Measurements from ENCODE around the gene MBNL1. TPM values are rescaled to one million over a fixed set of nuclear protein-coding genes. Genes with fewer than 3 reads are reported as not detected.

Gene MBNL1
- total and polyA plus RNA-seq, 2 of the 13 experiments (the other 11 are each of a cell fraction or from before 2014, with no cell fraction given): 27.1 to 55.4 TPM

DNA sequence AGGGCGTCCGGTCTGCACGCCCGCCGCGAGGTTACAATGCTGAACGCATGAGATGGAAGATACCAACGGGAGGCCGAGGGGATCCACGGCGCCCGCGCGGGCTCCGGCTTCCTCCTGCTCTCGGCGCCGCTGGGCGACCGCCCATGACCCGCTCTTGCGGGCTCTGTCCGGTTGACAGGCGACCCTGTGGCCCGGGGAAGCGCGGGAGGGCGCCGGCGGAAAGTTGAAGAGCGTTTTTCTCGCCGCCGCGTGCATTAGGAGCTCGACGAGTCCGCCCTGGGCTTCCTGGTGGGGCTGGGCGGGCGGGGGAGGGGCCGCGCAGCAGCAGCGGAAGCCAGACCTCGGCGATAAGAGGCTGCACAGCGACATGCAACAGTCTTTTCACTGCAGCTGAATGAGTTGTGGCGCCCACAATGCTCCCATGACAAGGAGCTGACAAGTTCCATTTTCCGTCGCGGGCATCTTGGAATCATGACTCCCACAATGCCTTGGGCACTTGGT is at the start of gene MBNL1 (continued):
- TF ChIP-seq, protein P1, sequence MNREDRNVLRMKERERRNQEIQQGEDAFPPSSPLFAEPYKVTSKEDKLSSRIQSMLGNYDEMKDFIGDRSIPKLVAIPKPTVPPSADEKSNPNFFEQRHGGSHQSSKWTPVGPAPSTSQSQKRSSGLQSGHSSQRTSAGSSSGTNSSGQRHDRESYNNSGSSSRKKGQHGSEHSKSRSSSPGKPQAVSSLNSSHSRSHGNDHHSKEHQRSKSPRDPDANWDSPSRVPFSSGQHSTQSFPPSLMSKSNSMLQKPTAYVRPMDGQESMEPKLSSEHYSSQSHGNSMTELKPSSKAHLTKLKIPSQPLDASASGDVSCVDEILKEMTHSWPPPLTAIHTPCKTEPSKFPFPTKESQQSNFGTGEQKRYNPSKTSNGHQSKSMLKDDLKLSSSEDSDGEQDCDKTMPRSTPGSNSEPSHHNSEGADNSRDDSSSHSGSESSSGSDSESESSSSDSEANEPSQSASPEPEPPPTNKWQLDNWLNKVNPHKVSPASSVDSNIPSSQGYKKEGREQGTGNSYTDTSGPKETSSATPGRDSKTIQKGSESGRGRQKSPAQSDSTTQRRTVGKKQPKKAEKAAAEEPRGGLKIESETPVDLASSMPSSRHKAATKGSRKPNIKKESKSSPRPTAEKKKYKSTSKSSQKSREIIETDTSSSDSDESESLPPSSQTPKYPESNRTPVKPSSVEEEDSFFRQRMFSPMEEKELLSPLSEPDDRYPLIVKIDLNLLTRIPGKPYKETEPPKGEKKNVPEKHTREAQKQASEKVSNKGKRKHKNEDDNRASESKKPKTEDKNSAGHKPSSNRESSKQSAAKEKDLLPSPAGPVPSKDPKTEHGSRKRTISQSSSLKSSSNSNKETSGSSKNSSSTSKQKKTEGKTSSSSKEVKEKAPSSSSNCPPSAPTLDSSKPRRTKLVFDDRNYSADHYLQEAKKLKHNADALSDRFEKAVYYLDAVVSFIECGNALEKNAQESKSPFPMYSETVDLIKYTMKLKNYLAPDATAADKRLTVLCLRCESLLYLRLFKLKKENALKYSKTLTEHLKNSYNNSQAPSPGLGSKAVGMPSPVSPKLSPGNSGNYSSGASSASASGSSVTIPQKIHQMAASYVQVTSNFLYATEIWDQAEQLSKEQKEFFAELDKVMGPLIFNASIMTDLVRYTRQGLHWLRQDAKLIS (CRISPR knock-in tag; IDR thresholded peaks at IDR 0.05): no peak
- TF ChIP-seq ELF4 (CRISPR knock-in tag; IDR thresholded peaks at IDR 0.05; ENCODE audit: borderline replicate concordance) (no peak; the same call in 1 of the 2 replicates), MAZ (IDR thresholded peaks at IDR 0.05; ENCODE audit: borderline replicate concordance, low read depth, low read length) (0 out of 2 replicates have a peak, but pooled peaks have one; percentile 24), MAZ (CRISPR knock-in tag; IDR thresholded peaks at IDR 0.05; ENCODE audit: low read depth) (no peak), ZFYVE20 (CRISPR knock-in tag; IDR thresholded peaks at IDR 0.05; ENCODE audit: borderline replicate concordance, low read depth) (0 out of 2 replicates have a peak, but pooled peaks have one; percentile 77), SRSF9 (IDR thresholded peaks at IDR 0.05; ENCODE audit: borderline replicate concordance, insufficient read depth, low read depth, low read length, poor library complexity, severe bottlenecking) (no peak), SRSF1 (optimal IDR thresholded peaks at IDR 0.05; ENCODE audit: low read depth, low read length) (no peak), CBX5 (CRISPR knock-in tag; IDR thresholded peaks at IDR 0.05; ENCODE audit: borderline replicate concordance) (no peak; the same call in 1 of the 2 replicates), ATAD3A (CRISPR knock-in tag; IDR thresholded peaks at IDR 0.05) (no peak), SIN3A (IDR thresholded peaks at IDR 0.05; ENCODE audit: borderline replicate concordance, low read depth, low read length) (no peak; the same call in 1 of the 2 replicates), KDM6A (CRISPR knock-in tag; IDR thresholded peaks at IDR 0.05; ENCODE audit: low read depth) (no peak), ZNF350 (CRISPR knock-in tag; IDR thresholded peaks at IDR 0.05; ENCODE audit: borderline replicate concordance, low read depth) (peak; percentile 39; the same call in 1 of the 2 replicates), ZNF367 (CRISPR knock-in tag; IDR thresholded peaks at IDR 0.05; ENCODE audit: borderline replicate concordance) (peak; percentile 57; the same call in 1 of the 2 replicates), ZNF564 (CRISPR knock-in tag; IDR thresholded peaks at IDR 0.05) (no peak), ZNF451 (CRISPR knock-in tag; IDR thresholded peaks at IDR 0.05) (peak; percentile 68; the same call in 1 of the 2 replicates), SMC3 (IDR thresholded peaks at IDR 0.05; ENCODE audit: low read length) (no peak), ZMYM3 (CRISPR knock-in tag; IDR thresholded peaks at IDR 0.05) (no peak), RFX1 (IDR thresholded peaks at IDR 0.05) (no peak), ZNF335 (CRISPR knock-in tag; IDR thresholded peaks at IDR 0.05) (0 out of 2 replicates have a peak, but pooled peaks have one; percentile 52), ZNF24 (IDR thresholded peaks at IDR 0.05) (no peak), PTBP1 (IDR thresholded peaks at IDR 0.05; ENCODE audit: low read depth, low read length, poor library complexity, severe bottlenecking) (no peak), WIZ (CRISPR knock-in tag; IDR thresholded peaks at IDR 0.05) (no peak), ZNF329 (CRISPR knock-in tag; IDR thresholded peaks at IDR 0.05; ENCODE audit: low read depth) (no peak)
- TF ChIP-seq, protein P2, sequence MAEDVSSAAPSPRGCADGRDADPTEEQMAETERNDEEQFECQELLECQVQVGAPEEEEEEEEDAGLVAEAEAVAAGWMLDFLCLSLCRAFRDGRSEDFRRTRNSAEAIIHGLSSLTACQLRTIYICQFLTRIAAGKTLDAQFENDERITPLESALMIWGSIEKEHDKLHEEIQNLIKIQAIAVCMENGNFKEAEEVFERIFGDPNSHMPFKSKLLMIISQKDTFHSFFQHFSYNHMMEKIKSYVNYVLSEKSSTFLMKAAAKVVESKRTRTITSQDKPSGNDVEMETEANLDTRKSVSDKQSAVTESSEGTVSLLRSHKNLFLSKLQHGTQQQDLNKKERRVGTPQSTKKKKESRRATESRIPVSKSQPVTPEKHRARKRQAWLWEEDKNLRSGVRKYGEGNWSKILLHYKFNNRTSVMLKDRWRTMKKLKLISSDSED (CRISPR knock-in tag; IDR thresholded peaks at IDR 0.05): no peak
